MM.1S (cell line): ENCODE measurements around the gene RERGL.

ENCODE experiments used
- EZH2 ChIP-seq: fragments of 300-600 bp; sonication (generic); optimal IDR thresholded peaks from 2 replicates; pipeline ENCODE3; 2017; ENCODE audit warnings: low read depth, mild to moderate bottlenecking, antibody characterized with exemption, low read length, mixed read lengths
- TF ChIP-seq, protein P1 (sequence below): fragments of 300-600 bp; sonication (generic); IDR thresholded peaks from 2 replicates; pipeline ENCODE4 v1.5.1; 2016; ENCODE audit warnings: antibody characterized with exemption, low read length, mixed read lengths

DNA sequence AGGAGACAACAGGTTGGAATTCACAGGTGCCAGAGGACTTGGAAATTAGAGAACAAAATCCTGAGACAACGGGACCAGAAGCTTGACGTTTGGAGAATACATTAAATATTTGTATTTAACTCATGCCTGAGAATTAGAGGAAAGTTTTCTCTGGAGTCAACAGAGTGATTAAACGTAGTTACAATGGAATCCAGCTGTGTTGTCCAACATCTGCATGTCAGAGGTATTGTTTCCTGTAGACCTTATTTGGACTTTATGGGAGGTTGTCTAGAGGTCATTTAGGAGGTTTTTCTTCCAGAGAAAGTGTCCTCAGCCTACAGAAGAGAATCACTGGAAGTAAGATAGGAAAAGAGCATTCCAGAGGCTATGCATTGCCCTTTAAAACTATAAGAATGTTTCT is 45.1 kb upstream of the RERGL start:
- TF ChIP-seq EZH2 = no peak
- TF ChIP-seq, protein P1, sequence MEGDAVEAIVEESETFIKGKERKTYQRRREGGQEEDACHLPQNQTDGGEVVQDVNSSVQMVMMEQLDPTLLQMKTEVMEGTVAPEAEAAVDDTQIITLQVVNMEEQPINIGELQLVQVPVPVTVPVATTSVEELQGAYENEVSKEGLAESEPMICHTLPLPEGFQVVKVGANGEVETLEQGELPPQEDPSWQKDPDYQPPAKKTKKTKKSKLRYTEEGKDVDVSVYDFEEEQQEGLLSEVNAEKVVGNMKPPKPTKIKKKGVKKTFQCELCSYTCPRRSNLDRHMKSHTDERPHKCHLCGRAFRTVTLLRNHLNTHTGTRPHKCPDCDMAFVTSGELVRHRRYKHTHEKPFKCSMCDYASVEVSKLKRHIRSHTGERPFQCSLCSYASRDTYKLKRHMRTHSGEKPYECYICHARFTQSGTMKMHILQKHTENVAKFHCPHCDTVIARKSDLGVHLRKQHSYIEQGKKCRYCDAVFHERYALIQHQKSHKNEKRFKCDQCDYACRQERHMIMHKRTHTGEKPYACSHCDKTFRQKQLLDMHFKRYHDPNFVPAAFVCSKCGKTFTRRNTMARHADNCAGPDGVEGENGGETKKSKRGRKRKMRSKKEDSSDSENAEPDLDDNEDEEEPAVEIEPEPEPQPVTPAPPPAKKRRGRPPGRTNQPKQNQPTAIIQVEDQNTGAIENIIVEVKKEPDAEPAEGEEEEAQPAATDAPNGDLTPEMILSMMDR = no peak
